KMS-11 (cell line): ENCODE data around the gene WNT8A.
"Not testable (repeated sequence)": the region's sequence is repeated elsewhere in the genome, so short reads cannot be mapped to it uniquely, and the experiment has no call there.

ENCODE experiments used
- H2AFZ ChIP-seq: fragments of 200-600 bp; sonication (generic); 2 replicates; pipeline ENCODE4 v1.6.1; 2016; ENCODE audit warnings: antibody characterized with exemption, mixed run types, low read depth
- H3K27ac ChIP-seq: fragments of 200-600 bp; sonication (generic); 2 replicates; pipeline ENCODE4 v1.6.1; 2016; ENCODE audit warnings: mild to moderate bottlenecking, mixed run types
- H3K27me3 ChIP-seq: fragments of 200-600 bp; sonication (generic); 2 replicates; pipeline ENCODE4 v1.6.1; 2017; ENCODE audit warnings: mild to moderate bottlenecking, low read depth, mixed run types, moderate library complexity; ENCODE audit not compliant: insufficient read depth
- H3K36me3 ChIP-seq: fragments of 200-600 bp; sonication (generic); 2 replicates; pipeline ENCODE4 v1.6.1; 2017; ENCODE audit warnings: mild to moderate bottlenecking, mixed run types; ENCODE audit not compliant: insufficient read depth
- H3K4me1 ChIP-seq: fragments of 200-600 bp; sonication (generic); 2 replicates; pipeline ENCODE4 v1.6.1; 2016; ENCODE audit warnings: mild to moderate bottlenecking, low read depth, mixed run types; ENCODE audit not compliant: poor library complexity, severe bottlenecking
- H3K4me2 ChIP-seq: fragments of 200-600 bp; sonication (generic); 2 replicates; pipeline ENCODE4 v1.7.0; 2016; ENCODE audit warnings: mild to moderate bottlenecking, mixed run types
- H3K4me3 ChIP-seq: fragments of 200-600 bp; sonication (generic); IDR thresholded peaks from 2 replicates; pipeline ENCODE4 v1.6.1; 2017; ENCODE audit warnings: low read depth, low read length, mixed read lengths; ENCODE audit not compliant: insufficient read depth
- H3K79me2 ChIP-seq: fragments of 200-600 bp; sonication (generic); 2 replicates; pipeline ENCODE4 v1.6.1; 2016; ENCODE audit warnings: low read depth, mixed run types; ENCODE audit not compliant: insufficient read depth
- H3K9ac ChIP-seq: fragments of 200-600 bp; sonication (generic); 2 replicates; pipeline ENCODE4 v1.6.1; 2016; ENCODE audit warnings: mild to moderate bottlenecking, mixed run types
- H4K20me1 ChIP-seq: fragments of 200-600 bp; sonication (generic); 2 replicates; pipeline ENCODE4 v1.6.1; 2016; ENCODE audit warnings: mild to moderate bottlenecking, mixed run types; ENCODE audit not compliant: insufficient read depth
- CTCF ChIP-seq: fragments of 200-600 bp; sonication (generic); conservative IDR thresholded peaks from 2 replicates; pipeline ENCODE4 v1.6.1; 2017; ENCODE audit warnings: low read depth, mild to moderate bottlenecking, antibody characterized with exemption, low read length, moderate library complexity, mixed read lengths

WNT8A gene

GRCh38 chr5:138038826-138039225, 45.0 kb upstream of the WNT8A start:
- H3K27ac ChIP-seq: no peak overlapping the region
- no peak overlapping the region for H3K4me2 ChIP-seq
- no peaks in the 10 kb centered on the region for H4K20me1 ChIP-seq
- H3K36me3 ChIP-seq: no peaks in the 10 kb centered on the region
- no peak overlapping the region for H3K4me3 ChIP-seq
- TF ChIP-seq CTCF: no peak
- no peak overlapping the region for H2AFZ ChIP-seq
- no peaks in the 10 kb centered on the region for H3K79me2 ChIP-seq
- no peak overlapping the region for H3K9ac ChIP-seq
- peaks cover 25% of the 10 kb centered on the region for H3K4me1 ChIP-seq
- H3K27me3 ChIP-seq: no peaks in the 10 kb centered on the region

GRCh38 chr5:138045283-138045682, 38.5 kb upstream of the WNT8A start:
- not testable (repeated sequence) for H2AFZ ChIP-seq, H3K4me3 ChIP-seq, H3K9ac ChIP-seq, H3K4me1 ChIP-seq, H3K27me3 ChIP-seq, H3K36me3 ChIP-seq, H4K20me1 ChIP-seq, H3K4me2 ChIP-seq, H3K27ac ChIP-seq, H3K79me2 ChIP-seq

GRCh38 chr5:138051441-138052296, 32.2 kb upstream of the WNT8A start:
- Histone ChIP-seq H3K36me3 (no peaks in the 10 kb centered on the region), H3K9ac (no peak overlapping the region), H3K79me2 (no peaks in the 10 kb centered on the region), H3K27ac (no peak overlapping the region), H3K4me2 (no peak overlapping the region), H3K4me3 (no peak overlapping the region), H4K20me1 (no peaks in the 10 kb centered on the region), H3K27me3 (no peaks in the 10 kb centered on the region), H3K4me1 (no peaks in the 10 kb centered on the region), H2AFZ (no peak overlapping the region)
- TF ChIP-seq CTCF: no peak

- not testable (repeated sequence) for H3K4me2 ChIP-seq, H3K4me1 ChIP-seq, H3K27me3 ChIP-seq, H3K9ac ChIP-seq, H2AFZ ChIP-seq, H3K27ac ChIP-seq, H3K4me3 ChIP-seq, H3K36me3 ChIP-seq, H4K20me1 ChIP-seq, H3K79me2 ChIP-seq
Measured at GRCh38 chr5:138052718-138053117, 31.1 kb upstream of the WNT8A start.

GRCh38 chr5:138053554-138053953, 30.3 kb upstream of the WNT8A start:
- Histone ChIP-seq H3K36me3 (no peaks in the 10 kb centered on the region), H3K9ac (no peak overlapping the region), H2AFZ (no peak overlapping the region), H3K4me3 (no peak overlapping the region), H3K27me3 (no peaks in the 10 kb centered on the region), H3K4me2 (no peak overlapping the region), H4K20me1 (no peaks in the 10 kb centered on the region), H3K4me1 (no peaks in the 10 kb centered on the region), H3K27ac (no peak overlapping the region), H3K79me2 (no peaks in the 10 kb centered on the region)
- TF ChIP-seq CTCF: no peak
